GM19328 (cell line): Measurements from ENCODE around the gene MAP2K3.
A peak's percentile ranks its signal among the peaks of the same experiment; 100 is the strongest.

Experiments used
- ATAC-seq: cut with Tn5 transposase; IDR thresholded peaks from one replicate; pipeline ENCODE4 v1.9.1; 2021; ENCODE audit warnings: mild to moderate bottlenecking, moderate library complexity; ENCODE audit not compliant: unreplicated experiment

MAP2K3 gene

DNA sequence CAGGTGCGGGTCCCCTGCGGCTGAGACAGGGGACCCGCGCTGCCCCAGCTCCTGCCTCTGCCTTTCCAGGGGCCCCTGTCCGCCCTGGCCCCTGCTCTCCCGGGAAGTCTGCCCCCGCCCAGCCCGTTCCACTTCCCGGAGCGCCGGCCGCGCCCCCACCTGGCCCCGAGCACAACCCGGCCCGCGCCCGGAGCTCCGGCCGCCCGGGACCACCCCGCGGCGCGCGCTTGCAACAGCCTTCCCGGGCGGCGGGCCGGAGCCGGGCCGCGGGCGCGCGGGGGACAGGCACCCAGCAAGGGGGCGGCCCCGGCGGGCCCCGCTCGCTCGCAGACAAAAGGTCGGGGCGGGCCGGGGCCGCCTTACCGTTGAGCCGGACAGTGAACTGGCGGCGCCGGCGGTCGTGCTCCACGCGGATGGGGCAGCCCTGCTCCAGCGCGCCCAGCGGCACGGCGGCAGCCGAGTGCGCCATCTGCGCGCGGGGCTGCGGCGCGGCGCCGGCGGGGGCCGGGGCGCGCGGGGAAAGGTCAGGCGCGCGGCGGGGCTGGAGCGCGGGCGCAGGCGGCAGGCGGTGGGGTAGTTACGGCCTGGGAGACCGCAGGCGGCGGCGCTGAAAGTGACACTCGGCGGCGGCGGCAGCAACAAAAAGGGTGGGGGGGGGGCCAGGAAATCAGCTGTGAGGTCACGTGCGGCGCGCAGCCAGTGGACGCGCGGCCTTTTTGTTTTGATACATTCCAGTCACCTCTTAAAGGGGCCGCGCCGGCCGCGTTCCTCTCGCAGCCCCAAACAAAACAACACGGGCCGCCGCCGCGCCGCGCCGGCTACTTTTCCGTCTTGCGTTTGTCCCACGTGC is 31.5 kb upstream of the MAP2K3 start, which contains the start of gene NATD1:
Gene NATD1, minus strand, starts transcription at position 615 of the 850 bp plus-strand sequence. Its CDS starts 146 bp downstream, at position 469.
- ATAC-seq, result peak; percentile 59

DNA sequence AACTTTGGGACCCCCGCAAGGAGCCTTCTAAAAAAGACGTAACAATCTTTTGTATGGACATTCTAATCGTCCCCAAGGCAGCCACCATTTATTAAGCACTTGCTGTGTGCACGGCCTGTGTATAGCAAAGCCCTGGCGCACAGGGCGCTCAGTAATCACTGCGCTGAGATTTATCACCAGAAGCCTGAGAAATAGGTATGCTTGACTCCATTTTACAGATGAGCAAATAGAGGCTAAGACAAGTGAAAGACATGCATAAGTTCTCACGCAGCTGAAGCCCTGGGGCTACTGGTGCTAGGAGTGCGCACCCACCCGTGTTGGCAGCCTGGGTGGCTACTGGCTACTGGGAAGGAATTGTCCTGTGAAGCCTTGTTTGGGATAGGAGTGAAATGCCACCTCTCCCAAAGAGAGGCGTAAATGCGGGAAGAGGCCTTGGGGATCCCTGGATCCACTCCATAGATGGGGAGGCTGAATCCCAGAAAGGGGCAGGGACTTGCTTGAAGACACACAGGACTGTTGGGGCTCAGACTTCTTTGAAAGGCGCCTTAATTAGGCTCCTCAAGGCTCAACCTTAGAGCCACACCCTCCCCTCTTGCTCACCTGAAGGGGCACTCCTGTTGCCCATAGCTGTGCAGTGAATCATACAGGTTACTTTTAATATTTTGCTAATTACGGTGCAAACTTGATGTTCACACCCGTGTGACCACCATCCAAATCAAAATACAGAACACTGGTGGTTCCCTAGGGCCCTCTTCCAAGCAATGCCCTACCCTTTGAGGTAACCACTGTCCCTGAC is 30.7 kb upstream of the MAP2K3 start:
- ATAC-seq, result no peak

DNA sequence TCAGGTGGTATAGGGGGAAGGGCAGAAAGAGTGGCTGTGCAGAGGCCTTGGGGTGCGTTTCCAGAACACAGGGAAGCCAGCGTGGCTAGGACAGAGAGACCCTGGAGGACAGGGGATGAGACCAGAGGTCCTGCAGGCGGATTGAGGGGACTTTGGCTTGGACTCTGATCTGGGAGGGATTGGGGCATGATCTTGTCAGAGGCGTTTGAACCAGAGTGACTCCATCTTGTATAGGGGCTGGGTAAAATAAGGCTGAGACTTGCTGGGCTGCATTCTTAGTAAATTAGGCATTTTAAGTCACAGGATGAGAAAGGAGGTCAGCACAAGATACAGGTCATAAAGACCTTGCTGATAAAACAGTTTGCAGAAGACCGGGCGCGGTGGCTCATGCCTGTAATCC is 25.9 kb upstream of the MAP2K3 start:
- no peak for ATAC-seq

DNA sequence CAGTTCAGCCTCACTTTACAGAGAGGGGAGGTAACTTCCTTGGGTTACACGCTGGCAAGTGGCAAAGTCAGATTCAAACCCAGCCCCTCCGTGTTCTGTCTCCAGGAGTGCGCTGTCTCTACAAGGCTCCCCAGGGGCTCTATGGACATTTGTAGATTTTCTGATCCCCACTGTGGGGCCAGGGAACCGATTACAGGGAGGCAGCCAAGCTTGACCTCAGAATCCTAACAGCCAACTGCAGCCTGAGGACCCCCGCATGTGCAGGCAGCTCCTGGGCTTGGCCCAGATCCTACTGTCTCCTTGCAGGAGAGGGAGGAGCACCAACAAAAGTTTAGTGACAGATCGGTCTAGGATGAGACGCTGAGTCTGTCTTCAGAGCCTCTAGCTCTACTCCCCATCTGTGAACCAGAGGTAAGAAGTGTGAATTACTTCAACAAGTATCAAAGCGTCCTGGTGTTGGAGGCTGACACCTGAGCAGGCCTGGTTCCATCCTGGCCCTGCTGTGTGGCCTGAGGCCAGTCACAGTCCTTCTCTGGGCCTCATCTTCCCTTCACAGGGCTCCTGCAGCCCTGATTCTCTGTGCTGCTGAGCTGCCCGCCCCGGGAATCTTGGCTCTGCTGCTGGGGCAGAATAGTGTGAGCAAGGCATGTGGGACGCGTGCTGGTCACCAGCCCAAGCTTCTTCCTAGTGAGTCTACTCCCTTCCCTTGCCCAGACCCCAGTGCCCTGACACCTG is 22.1 kb upstream of the MAP2K3 start:
- no peak for ATAC-seq

DNA sequence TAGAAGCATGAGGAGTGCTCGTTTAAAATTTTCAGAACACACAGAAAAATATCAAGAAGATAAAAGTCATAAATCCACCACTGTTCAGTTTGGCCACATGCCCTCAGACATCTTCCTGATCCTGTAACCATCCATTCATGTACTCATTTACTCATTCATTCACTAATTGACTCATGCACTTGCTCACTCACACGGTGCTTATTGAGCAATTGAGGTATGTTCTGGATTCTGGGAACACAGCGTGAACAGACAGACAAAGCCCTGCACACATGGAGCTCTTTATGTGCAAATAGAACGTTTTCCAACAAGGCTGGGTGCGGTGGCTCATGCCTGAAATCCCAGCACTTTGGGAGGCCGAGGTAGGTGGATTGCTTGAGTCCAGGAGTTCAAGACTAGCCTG is 21.1 kb upstream of the MAP2K3 start:
- ATAC-seq, result no peak

DNA sequence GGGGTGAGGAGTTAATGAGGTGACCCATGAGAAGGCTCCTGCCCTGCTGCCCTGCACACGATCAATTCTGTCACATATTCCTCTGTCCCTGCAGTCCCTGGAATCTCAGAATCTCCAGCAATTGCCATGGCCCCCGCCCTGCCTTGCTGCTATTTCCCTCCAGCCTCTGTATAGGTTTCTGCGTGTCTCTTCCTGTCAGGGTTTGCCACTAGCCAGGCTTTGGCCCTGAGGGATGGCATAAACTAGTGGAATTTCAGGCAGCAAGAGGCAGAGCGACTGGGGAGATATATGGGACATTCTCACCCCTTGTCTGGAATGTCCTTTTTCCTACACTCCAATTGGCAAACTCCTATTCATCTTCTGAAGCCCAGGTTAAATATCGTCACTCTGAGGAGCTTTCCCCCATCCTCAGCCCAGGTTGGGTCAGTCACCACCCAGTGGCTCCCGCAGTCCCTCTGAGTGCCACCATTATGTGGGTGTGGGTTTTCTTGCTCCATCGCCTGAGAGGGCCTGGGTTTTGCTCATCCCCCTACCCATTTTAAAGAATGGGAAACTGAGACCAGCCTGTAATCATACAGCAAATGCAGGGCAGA is 15.8 kb upstream of the MAP2K3 start:
- ATAC-seq, result no peak

DNA sequence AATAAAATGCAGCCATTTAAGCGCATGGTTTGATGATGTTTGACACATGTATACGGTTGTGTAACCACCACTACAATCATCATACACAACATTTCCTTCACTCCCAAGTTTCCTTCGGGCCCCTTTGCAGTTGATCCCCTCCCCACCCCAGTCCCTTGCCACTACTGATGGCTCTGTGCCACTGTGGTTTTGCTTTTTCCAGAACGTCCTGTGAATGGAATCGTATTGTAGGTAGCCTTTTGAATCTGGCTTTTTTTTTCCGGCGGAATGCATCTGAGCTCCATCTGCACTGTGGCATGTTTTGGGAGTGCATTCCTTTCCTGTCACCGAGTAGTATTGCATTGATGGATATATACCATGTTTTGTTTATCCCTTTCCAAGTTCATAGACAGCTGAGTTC is 15.1 kb upstream of the MAP2K3 start:
- no peak for ATAC-seq

DNA sequence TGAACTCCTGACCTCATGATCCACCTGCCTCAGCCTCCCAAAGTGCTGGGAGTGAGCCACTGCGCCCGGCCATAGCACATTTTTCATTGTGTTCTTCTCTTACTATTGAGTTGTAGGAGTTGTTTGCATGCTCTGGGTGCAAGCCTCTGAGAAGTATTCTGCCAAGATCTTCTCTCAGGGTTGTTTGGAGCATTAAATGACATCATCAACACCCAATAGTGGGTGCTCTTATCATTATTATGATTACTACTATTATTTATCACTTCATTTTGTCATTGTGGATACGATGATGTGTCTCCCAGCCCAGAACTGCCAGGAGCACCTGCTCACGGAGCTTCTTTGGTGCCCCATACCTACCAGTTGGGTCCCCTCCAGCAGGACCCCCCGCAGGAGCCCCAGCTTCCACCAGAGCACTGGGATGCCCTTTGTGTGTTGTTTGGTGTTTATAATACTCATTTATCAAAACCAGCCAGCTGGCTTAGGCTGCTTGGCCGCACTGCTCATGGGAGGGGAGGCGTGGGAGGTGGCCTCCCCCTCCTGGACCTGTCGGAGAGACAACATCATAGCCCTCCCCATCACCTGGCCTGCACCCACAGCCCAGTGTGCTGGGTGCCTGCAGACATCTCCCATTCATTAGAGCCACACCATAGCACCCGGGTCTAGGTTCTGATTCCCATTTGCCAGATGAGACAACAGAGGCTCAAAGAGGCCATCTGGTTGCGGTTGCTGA is 12.9 kb upstream of the MAP2K3 start:
- no peak for ATAC-seq

DNA sequence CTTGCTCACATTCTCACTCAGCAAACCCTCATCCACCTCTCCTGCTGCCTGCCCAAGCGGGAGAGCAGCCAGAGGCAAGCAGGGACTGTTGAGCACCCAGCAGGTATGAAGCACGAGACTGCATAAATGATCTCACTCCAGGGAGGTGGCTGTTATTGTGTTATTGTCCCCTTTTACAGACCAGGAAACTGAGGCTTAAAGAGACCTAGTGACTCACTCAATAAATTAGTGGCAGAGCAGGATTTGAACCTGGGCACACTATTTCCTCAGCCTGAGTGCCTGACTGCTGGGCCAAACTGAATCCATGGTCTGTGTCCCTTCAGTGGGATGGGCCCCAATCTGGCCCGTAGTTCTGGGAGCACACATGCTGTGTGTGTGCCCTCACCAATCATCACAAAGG is 12.3 kb upstream of the MAP2K3 start:
- ATAC-seq, result no peak

DNA sequence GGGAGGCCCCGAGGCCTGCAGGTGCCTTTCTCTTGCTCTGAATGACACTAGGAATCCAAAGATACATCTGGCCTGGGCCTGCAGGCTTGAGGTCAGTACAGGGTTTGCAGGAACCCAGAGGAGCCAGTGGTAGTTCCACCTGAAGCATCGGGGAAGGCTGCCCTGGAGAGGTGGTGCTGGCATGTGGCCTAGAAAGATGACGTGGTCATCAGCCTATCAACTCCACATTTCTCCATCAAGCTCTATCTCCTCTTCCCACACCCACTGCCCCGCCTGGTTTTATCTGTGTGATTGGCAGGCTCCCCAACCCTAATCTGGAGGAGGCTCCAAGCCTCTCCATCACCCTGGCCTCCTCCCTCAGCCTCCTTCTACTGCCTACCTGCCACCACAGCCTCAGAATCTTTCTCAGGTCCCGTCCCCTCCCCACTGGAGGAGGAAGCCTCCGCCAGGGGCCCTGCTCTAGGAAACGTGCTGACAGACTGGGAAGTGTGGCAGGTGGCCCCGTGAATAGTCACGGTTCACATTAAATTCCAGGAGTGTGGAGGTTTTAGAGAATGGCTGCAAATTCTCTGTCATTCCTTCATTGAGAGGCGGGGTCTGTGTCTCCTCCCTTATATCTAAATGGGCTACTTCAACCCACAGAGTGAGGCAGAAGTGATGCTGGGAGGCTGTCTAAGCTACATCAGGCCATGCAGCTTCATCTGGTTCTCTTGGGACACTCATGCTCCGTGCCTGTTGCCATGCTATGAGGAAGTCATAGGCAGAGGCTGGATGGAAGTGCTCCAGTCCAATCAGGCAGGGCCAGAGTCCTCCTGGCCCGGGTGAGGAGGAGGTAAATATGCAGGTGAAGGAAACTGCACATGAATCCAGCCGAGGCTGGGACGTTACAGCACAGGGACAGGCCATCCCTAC is 11.4 kb upstream of the MAP2K3 start:
- ATAC-seq, result no peak

DNA sequence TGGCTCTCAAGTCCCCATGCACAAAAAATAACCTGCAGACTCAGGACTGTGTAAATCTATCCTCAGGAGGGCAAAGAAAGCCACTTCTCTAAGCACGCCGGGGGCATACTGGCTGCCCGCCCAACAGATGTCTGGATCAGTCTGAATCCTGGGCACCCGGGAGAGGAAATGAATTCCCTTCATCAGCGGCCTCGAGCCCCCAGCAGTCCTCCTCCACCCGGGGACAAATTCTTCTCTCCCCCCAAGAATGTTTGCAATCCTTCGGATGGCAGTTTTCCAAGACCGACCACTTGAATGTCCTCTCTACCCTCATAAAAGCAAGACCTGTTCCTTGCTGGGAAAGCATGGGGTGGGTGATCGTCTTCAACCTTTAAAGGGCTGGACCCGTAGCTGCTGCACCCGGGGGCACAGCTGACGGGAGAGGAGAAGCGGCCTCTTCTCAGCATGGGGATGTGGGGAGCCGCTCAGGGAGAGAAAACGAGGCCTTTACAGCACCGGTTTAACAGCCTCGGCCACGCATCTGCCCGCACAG is 9.4 kb upstream of the MAP2K3 start:
- no peak for ATAC-seq

DNA sequence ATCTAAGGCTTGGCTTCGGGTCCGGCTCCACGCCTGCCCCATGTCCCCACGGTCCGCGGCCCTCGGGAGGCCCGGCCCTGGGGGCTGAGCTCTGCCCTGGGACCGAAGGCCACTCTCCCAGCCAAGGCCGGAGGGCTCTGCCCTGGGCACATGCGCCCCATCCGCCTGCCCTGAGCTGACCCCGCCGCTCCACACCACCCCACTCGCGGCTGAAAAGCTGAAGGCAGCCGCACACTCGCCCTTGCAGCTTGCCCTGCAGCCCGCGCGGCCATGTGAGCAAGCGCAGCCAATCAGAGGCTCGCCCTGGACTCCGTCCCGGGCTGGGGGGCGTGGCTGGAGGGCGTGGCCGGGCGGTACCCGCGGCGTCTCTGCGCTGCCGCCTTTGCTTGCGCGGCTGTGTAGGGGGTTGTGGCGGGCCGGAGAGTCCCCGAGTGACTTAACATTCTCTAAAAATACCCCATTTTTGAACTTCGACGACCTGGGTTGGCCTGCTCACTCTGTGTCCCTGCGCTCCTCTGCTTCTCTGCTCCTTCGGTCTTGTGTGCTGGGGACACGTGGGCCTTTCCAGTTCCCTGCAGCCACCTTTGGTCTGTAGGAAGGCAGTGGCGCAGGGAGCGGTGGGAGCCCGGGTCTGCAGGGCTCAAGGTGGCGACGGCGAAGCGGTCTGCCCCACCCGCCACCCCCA is 8.8 kb upstream of the MAP2K3 start:
- ATAC-seq, result peak; percentile 96

DNA sequence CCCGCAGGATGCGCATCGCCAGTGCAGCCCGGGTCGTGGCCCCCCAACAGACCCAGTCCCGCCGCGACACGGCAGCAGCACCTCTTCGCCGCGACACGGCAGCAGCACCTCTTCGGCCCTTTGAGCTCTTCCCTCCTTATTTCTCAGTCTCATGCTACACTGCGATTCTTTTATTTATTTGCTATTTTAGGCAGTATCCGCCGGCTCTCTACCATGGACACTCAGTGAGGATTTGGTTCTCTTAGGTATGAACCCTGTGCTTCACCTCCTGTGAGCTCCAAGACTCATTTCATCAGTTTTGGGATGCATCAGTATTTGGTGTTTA is 8.3 kb upstream of the MAP2K3 start:
- ATAC-seq, result no peak

DNA sequence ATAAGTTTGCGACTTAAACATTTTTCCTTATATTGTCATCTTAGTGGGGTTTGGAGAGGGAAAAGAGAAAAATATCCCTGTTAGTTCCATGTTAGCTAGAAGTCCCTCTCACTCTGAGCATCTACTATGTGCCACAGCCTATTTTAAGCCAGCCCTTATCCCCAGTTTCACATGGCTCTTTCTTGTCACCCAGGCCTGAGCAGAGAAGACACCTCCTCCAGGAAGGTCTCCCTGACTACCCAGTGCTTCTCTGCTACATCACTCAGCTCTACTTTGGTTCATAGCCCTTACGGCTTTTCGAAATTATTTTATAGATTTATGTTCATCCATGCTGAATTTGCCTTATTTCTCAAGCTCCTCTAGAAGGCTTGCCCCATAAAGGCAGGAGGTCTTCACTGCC is 7.2 kb upstream of the MAP2K3 start:
- no peak for ATAC-seq

DNA sequence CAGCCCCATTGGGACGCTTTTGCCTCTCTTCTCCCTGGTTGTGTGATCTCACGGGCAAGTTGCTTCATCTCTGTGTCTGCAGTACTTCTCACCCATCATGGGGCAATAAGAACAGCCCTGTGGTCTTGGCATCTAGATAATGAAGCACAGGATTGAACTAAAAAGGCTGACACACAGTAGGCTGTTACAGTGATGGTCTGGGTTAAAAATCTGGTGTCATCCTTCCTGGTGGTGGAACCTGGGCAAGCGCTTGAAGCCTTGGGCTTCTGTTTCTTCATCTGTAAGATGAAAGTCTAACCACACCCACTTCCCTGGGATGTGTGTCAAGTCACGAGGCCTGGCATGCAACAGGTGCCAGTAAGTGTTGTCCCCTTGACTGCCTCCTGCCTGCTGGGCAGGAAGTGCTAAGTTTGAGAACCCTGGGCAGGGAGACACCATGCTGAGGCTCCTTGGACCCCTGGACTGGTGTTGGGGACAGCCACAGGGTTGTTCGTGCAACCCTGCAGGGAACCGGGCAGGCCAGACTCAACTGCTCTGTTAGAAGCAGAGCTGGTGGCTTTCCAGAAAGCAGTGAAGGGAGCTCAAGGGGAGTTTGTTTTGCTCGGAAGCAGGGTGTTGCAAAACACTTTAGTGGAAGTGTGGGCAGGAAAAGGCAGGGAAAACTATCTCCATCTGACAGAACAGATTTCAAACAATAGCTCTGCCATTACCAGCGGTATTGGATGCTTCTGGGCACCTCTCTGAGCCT is 5.9 kb upstream of the MAP2K3 start:
- no peak for ATAC-seq

DNA sequence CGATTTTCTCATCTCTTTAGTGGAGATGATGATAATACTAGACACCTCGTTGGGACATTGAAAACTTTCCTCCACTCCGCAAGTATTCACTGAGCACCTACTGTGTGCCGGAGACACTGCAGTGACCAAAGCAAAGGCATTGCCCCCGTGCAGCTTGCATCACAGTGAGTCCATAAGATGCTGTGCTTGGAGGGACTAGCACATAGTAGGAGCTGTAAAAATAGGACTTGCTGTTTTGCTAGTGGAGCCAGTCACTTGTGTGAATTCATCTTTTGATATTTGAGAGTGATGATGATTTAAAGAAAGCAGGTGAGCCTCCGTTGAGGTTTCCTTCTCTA is 5.3 kb upstream of the MAP2K3 start:
- no peak for ATAC-seq

DNA sequence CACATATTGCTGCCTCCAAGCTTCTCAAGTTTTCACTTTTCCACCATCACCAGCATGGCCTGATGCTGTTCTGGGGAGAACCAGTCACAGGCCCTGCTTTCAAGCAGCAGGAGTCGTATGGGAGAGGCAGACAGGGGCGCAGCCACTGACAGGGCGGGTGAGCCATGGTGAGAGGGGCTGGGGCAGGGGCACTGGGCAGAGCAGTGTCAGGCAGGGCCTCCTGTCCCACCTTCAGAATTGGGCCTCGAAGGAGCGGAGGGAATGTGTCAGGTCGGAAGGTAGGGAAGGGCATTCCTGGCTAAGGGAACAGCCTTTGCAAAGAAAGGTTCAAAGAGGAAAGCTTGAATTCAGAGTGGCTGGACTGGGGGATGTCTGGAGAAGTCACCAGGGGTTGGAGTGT is 4.9 kb upstream of the MAP2K3 start:
- ATAC-seq, result no peak

DNA sequence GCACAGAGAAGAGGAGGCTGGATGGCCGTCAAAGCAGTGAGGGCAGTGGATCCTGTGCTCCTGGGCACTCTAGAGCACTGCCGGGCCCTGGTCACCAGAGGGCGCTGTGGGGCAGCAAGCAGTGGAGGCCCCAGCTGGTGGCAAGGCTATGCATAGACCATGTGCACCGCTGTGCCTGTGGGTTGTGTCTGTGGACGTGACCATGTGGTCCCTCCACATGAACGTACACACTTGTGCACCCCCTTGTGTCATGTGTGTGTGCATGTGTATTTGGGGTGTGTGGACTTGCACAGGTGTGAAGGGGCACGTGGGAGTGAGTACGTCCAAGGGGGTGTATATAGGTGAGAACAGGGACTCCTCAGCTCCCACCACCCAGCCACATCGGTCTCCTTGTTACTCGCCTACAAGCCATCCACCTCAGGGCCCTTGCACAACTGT is 4.4 kb upstream of the MAP2K3 start:
- no peak for ATAC-seq
